Measurements from ENCODE around the gene GP5.

GRCh38 chr3:194447161-194447560 lies 48.1 kb upstream of the GP5 start:
- TF ChIP-seq CTCF (conservative IDR thresholded peaks at IDR 0.05) (no peak), EZH2 (IDR thresholded peaks at IDR 0.05; ENCODE audit: low read depth) (no peak)
